VCaP (cell line): ENCODE results near the gene ILDR2.

Experiments
- H3K27ac ChIP-seq: fragments of 450-650 bp; 2 replicates; pipeline ENCODE4 v1.5.1; 2017
- CTCF ChIP-seq: fragments of 450-650 bp; conservative IDR thresholded peaks from 2 replicates; pipeline ENCODE4 v1.5.1; 2017; ENCODE audit warnings: mild to moderate bottlenecking, moderate library complexity

ILDR2 gene

GRCh38 chr1:166951050-166951449 is 24.3 kb downstream of the ILDR2 start:
- no peak for TF ChIP-seq CTCF
- H3K27ac ChIP-seq = no peak overlapping the region

DNA sequence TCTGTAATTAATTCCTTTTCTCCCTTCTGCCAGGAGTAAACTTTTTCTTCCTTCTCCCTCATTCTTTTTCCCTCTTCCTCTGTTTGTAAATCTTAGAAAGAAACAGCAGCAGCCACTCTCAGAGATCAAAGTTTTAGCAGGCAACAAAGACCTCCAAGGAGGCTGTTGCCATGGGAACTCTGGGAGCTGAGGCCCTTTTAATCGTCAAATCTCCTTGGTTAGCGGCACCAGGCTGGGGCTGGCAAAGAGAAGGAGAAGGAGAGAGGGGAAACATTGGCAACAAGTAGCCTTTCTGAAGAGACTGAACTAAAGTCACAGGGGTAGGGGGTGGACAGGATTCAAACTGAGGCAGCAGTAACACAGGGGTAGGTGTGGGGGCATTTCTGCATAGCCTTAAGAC is 25.2 kb downstream of the ILDR2 start:
- no peak for TF ChIP-seq CTCF
- H3K27ac ChIP-seq = no peak overlapping the region

GRCh38 chr1:166948856-166949350 is 26.4 kb downstream of the ILDR2 start:
- no peak overlapping the region for H3K27ac ChIP-seq
- TF ChIP-seq CTCF = no peak

- no peak for TF ChIP-seq CTCF
- H3K27ac ChIP-seq = no peak overlapping the region
These were observed 27.8 kb downstream of the ILDR2 start for GRCh38 chr1:166947398-166948043.

DNA sequence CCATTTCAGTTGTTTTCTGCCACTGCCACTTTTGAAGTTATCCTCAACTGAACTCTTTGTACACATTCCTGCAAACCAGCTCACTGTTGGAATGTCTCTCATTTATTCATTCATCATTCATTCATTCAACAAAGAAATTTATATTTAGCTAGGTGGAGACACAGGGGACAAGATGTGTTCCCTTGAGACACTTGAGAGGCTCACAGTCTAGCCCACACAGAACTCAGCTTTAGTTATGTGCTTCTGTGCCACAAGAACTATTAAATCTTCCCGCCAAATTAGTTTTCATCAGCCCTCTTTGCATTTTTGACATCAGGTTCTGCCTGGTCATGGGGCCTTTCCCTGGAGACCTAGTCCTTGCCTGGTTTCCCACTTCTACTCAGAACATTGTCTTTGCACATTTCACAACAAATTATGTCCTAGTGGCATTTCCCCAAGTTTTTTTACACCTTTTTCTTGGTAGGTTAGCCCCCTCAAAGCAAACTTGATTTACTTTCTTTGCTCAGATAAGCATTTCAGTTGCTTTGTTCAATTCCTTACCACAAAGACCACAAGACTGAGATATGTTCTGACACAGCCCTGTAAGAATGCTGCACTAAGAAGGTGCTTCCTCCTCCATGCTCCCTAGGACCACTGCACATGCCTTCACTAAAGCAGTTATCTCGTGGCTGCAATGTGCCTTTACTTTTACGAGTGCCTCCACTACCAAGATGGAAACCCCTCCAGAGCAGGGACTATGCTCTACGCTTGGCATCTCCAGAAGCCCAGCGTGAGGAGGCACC is 31.0 kb downstream of the ILDR2 start:
- H3K27ac ChIP-seq = no peak overlapping the region
- no peak for TF ChIP-seq CTCF

GRCh38 chr1:166939741-166940375 is 35.5 kb downstream of the ILDR2 start:
- H3K27ac ChIP-seq = no peak overlapping the region
- TF ChIP-seq CTCF = no peak

- TF ChIP-seq CTCF = no peak
- no peak overlapping the region for H3K27ac ChIP-seq
These were observed 37.4 kb downstream of the ILDR2 start for GRCh38 chr1:166937962-166938361.
